Endothelial cell of umbilical vein (primary cell): Measurements from ENCODE around the gene AMMECR1L. TPM values are rescaled to one million over a fixed set of nuclear protein-coding genes. Genes with fewer than 3 reads are reported as not detected.

ENCODE experiments used
- BruUV-seq: library from RNA; stranded (reverse); fragments of 400-500 nt; replicated peaks from 2 replicates; lab custom pipeline; 2021; lab: Mats Ljungman, UMichigan
- CTCF ChIA-PET: fragments of 300-600, 350-600 bp; sonication (Branson Sonifier 250); formaldehyde crosslinking; loops from one replicate; lab custom pipeline; 2021; ENCODE audit warnings: antibody characterized with exemption, inconsistent platforms; lab: Charles Lee
- POLR2A ChIA-PET: fragments of 300-600, 350-600 bp; sonication (Branson Sonifier 250); formaldehyde crosslinking; loops from one replicate; lab custom pipeline; 2021; ENCODE audit warnings: antibody characterized with exemption, inconsistent platforms; lab: Charles Lee
- DNase-seq: peaks from one replicate; pipeline ENCODE4 v3.0.0-alpha.2; 2011; ENCODE audit warnings: low read depth, low spot score
- FAIRE-seq: peaks from 2 replicates; lab custom pipeline; 2011; peaks lifted over from hg19 to GRCh38; lab: Jason Lieb, UNC
- H2AFZ ChIP-seq: 2 replicates; pipeline ENCODE4 v1.6.0; 2012; ENCODE audit warnings: low read depth, low read length, control low read depth, inconsistent platforms
- H3K27ac ChIP-seq: 2 replicates; pipeline ENCODE4 v1.5.1; 2011; ENCODE audit warnings: low read depth, mild to moderate bottlenecking, control low read depth, low read length, moderate library complexity; ENCODE audit not compliant: insufficient read depth
- H3K27me3 ChIP-seq, 2 experiments: 2 replicates each; pipeline versions ENCODE4 v1.6.0 to v1.6.1; 2011; ENCODE audit warnings: low read length in 2 of 2, mixed read lengths in 1 of 2; ENCODE audit not compliant: control insufficient read depth in 2 of 2, insufficient read depth in 2 of 2
- H3K36me3 ChIP-seq, 2 experiments: 2 replicates in 1 of 2; 3 replicates in 1 of 2; pipeline ENCODE4 v1.5.1; 2011; ENCODE audit warnings: low read length in 2 of 2, mild to moderate bottlenecking in 1 of 2, moderate library complexity in 1 of 2; ENCODE audit not compliant: control insufficient read depth in 2 of 2, insufficient read depth in 2 of 2; ENCODE audit errors: extremely low read depth in 1 of 2
- H3K4me1 ChIP-seq: 3 replicates; pipeline ENCODE4 v1.5.1; 2011; ENCODE audit warnings: mild to moderate bottlenecking, low read length; ENCODE audit not compliant: control insufficient read depth, insufficient read depth; ENCODE audit errors: extremely low read depth
- H3K4me2 ChIP-seq: 2 replicates; pipeline ENCODE4 v1.6.1; 2011; ENCODE audit warnings: low read length, control low read depth, mixed read lengths; ENCODE audit not compliant: insufficient read depth
- H3K4me3 ChIP-seq, 3 experiments: fragments of 200-600 bp in 1 of 3; sonication (generic), shearing (Covaris generic) in 1 of 3; replicated peaks in 1 of 3; 2 replicates each; pipeline ENCODE4 v1.5.1; 2011 to 2016; ENCODE audit warnings: control low read depth in 3 of 3, low read length in 3 of 3, mild to moderate bottlenecking in 2 of 3, inconsistent platforms in 1 of 3, low read depth in 1 of 3, moderate library complexity in 1 of 3; ENCODE audit not compliant: insufficient read depth in 1 of 3
- H3K79me2 ChIP-seq: 2 replicates; pipeline ENCODE4 v1.6.0; 2012; ENCODE audit warnings: low read length, inconsistent platforms; ENCODE audit not compliant: control insufficient read depth, insufficient read depth
- H3K9ac ChIP-seq: replicated peaks from 2 replicates; pipeline ENCODE3; 2011; ENCODE audit warnings: low read length, control low read depth; ENCODE audit not compliant: insufficient read depth; ENCODE audit errors: extremely low read depth
- H3K9me1 ChIP-seq: replicated peaks from 3 replicates; pipeline ENCODE4 v1.6.0; 2011; ENCODE audit warnings: mild to moderate bottlenecking, low read length; ENCODE audit not compliant: control insufficient read depth, insufficient read depth; ENCODE audit errors: extremely low read depth
- H3K9me3 ChIP-seq: replicated peaks from 2 replicates; pipeline ENCODE4 v1.5.1; 2012; ENCODE audit warnings: low read length, inconsistent platforms; ENCODE audit not compliant: control insufficient read depth, insufficient read depth
- H4K20me1 ChIP-seq: replicated peaks from 2 replicates; pipeline ENCODE3; 2011; ENCODE audit warnings: mild to moderate bottlenecking, low read length; ENCODE audit not compliant: control insufficient read depth, insufficient read depth; ENCODE audit errors: extremely low read depth
- EZH2 ChIP-seq: IDR thresholded peaks from 2 replicates; pipeline ENCODE4 v1.6.1; 2012; ENCODE audit warnings: borderline replicate concordance, low read depth, mild to moderate bottlenecking, moderate library complexity, low read length, inconsistent platforms; ENCODE audit not compliant: severe bottlenecking
- FOS ChIP-seq: IDR thresholded peaks from 2 replicates; pipeline ENCODE4 v1.6.1; 2011; ENCODE audit warnings: mild to moderate bottlenecking, low read length, moderate library complexity, borderline replicate concordance; ENCODE audit not compliant: insufficient read depth
- GATA2 ChIP-seq: IDR thresholded peaks from 2 replicates; pipeline ENCODE4 v1.7.0; 2011; ENCODE audit warnings: low read depth, mild to moderate bottlenecking, moderate library complexity, mixed read lengths, low read length; ENCODE audit not compliant: insufficient read length, insufficient read depth
- JUN ChIP-seq: IDR thresholded peaks from 2 replicates; pipeline ENCODE4 v1.6.1; 2011; ENCODE audit warnings: borderline replicate concordance, low read depth; ENCODE audit not compliant: insufficient read length, insufficient read depth
- MYC ChIP-seq: IDR thresholded peaks from one replicate; pipeline ENCODE4 v1.6.1; 2011; ENCODE audit warnings: mild to moderate bottlenecking, low read depth, low read length
- POLR2A ChIP-seq: IDR thresholded peaks from 2 replicates; pipeline ENCODE4 v1.6.1; 2012; ENCODE audit warnings: low read depth, mild to moderate bottlenecking, control low read depth, low read length
- POLR2AphosphoS5 ChIP-seq: IDR thresholded peaks from 2 replicates; pipeline ENCODE4 v1.6.1; 2012; ENCODE audit warnings: low read depth, mild to moderate bottlenecking, control low read depth, low read length, moderate library complexity; ENCODE audit not compliant: insufficient read depth
- dilution Hi-C: fragments of 300-500 bp; cut with MboI; formaldehyde crosslinking; loops from one replicate; pipeline ENCODE4 v1.15.0; 2019; ENCODE audit warnings: low sequenced_read_pairs; ENCODE audit not compliant: extremely low pct_ligation_motif_present
- intact Hi-C: fragments of 100-400 bp; cut with micrococcal nuclease; formaldehyde crosslinking; loops from one replicate; pipeline ENCODE4 v1.10.0; 2022
- polyA plus RNA-seq, 4 experiments: library from polyadenylated mRNA; depleted of rRNA in 3 of 4; stranded (reverse) in 3 of 4; unstranded in 1 of 4; fragments of >200 nt; gene quantifications; 2 replicates each; pipeline versions ENCODE4 v1.2.1 to v1.2.3, GENCODE V29; 2011 to 2012; ENCODE audit warnings: missing spikeins in 1 of 4
- total RNA-seq: library from RNA; stranded (reverse); gene quantifications from 2 replicates; pipeline ENCODE4 v1.2.3, GENCODE V29; 2021
- TF ChIP-seq, protein P1 (sequence below): IDR thresholded peaks from 2 replicates; pipeline ENCODE4 v1.6.1; 2011; ENCODE audit not compliant: insufficient read depth, insufficient read length
- TF ChIP-seq, protein P2 (sequence below), 2 donors: IDR thresholded peaks; 1 replicate in 1 of 2; 2 replicates in 1 of 2; pipeline ENCODE4 v1.5.1; 2011; ENCODE audit warnings: low read length in 2 of 2, mild to moderate bottlenecking in 2 of 2, moderate library complexity in 2 of 2, control low read depth in 1 of 2, inconsistent platforms in 1 of 2, low read depth in 1 of 2; ENCODE audit not compliant: insufficient read depth in 1 of 2; ENCODE audit errors: extremely low read depth in 1 of 2

The AMMECR1L gene
- total and polyA plus RNA-seq, 2 donors (not counting 3 experiments of a cell fraction or from before 2014, with no cell fraction given) = 14.8 to 20.7 TPM

DNA sequence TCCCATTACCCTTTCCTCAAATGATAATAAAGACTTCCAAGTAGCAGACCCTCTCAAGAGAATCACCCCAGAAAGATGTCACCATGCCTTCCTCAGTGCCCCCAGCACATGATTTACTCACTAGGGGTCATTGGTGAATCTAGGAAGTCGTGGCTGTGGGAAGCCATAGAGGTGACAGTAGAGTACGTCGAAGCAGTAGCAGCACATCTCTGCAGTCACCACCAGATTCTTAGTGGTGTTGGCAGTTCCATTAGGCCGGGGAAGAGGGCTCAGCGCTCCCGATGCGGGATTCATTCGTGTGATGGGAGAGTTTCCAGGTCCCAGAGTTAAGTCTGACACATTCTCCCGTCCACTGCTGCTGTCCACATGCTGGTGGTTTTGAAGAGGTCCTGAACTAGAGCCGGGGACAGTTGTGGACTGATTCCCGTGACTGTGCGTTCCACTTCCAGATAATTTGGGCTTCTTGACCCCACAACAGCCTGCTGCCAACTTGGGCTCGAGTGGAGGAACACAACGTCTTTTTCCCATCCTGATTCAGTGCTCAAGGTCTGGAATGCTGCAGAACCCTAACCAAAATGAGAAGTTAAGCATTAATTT is 12.0 kb downstream of the AMMECR1L start:
- TF ChIP-seq JUN (no peak), MYC (no peak), EZH2 (no peak), FOS (no peak), POLR2AphosphoS5 (no peak), GATA2 (no peak), POLR2A (no peak)
- TF ChIP-seq, protein P1, sequence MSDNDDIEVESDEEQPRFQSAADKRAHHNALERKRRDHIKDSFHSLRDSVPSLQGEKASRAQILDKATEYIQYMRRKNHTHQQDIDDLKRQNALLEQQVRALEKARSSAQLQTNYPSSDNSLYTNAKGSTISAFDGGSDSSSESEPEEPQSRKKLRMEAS = no peak
- TF ChIP-seq, protein P2, sequence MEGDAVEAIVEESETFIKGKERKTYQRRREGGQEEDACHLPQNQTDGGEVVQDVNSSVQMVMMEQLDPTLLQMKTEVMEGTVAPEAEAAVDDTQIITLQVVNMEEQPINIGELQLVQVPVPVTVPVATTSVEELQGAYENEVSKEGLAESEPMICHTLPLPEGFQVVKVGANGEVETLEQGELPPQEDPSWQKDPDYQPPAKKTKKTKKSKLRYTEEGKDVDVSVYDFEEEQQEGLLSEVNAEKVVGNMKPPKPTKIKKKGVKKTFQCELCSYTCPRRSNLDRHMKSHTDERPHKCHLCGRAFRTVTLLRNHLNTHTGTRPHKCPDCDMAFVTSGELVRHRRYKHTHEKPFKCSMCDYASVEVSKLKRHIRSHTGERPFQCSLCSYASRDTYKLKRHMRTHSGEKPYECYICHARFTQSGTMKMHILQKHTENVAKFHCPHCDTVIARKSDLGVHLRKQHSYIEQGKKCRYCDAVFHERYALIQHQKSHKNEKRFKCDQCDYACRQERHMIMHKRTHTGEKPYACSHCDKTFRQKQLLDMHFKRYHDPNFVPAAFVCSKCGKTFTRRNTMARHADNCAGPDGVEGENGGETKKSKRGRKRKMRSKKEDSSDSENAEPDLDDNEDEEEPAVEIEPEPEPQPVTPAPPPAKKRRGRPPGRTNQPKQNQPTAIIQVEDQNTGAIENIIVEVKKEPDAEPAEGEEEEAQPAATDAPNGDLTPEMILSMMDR (IDR thresholded peaks at IDR 0.05; ENCODE audit: extremely low read depth in 1 of 2, insufficient read depth in 1 of 2, low read depth in 1 of 2, low read length in 2 of 2) = no peak
- H3K4me2 ChIP-seq = no peak overlapping the region
- no peaks in the 10 kb centered on the region for H3K4me1 ChIP-seq
- FAIRE-seq (peak; percentile 15), DNase-seq (no peak)
- H3K9ac ChIP-seq = no peak overlapping the region
- dilution Hi-C loops = no loop called here
- no peaks in the 10 kb centered on the region for H3K9me1 ChIP-seq
- H3K36me3 ChIP-seq = peaks cover 13 to 21% of the 10 kb centered on the region in 2 experiments
- ChIA-PET POLR2A (no interaction called here), CTCF (interaction anchor here (1.3 kb wide), 1 partner anchor 16 kb away, joined by 4 read pairs; the partner anchor contains the start of gene POLR2D)
- no TSS peak for BruUV-seq
- no peak overlapping the region for H3K27ac ChIP-seq
- no peak overlapping the region for H2AFZ ChIP-seq
- H3K79me2 ChIP-seq = peaks cover 75% of the 10 kb centered on the region
- no peaks in the 10 kb centered on the region for H3K27me3 ChIP-seq
- intact Hi-C loops = no loop called here
- no peaks in the 10 kb centered on the region for H3K9me3 ChIP-seq
- no peaks in the 10 kb centered on the region for H4K20me1 ChIP-seq
- H3K4me3 ChIP-seq = no peak overlapping the region
